ENCODE data around the gene CRIM1.

- TF ChIP-seq CTCF (IDR thresholded peaks at IDR 0.05) = no peak
- no peak for TF ChIP-seq EP300 (IDR thresholded peaks at IDR 0.05)
- TF ChIP-seq POLR2AphosphoS5 (IDR thresholded peaks at IDR 0.05) = no peak
- no peak for TF ChIP-seq POLR2A (IDR thresholded peaks at IDR 0.05)
These were observed 75.0 kb downstream of the CRIM1 start for GRCh38 chr2:36430549-36430948.

All from suprapubic skin (tissue), 4 donors.